Loucy (cell line): ENCODE results near the gene SFRP2.

Source experiments
- H2AFZ ChIP-seq: fragments of 200-600 bp; sonication (generic); 2 replicates; pipeline ENCODE4 v1.6.0; 2016; ENCODE audit warnings: antibody characterized with exemption, mild to moderate bottlenecking, low read length, moderate library complexity
- H3F3A ChIP-seq: fragments of 200-600 bp; 2 replicates; pipeline ENCODE4 v1.6.0; 2016; ENCODE audit warnings: antibody characterized with exemption, low read depth, mild to moderate bottlenecking
- H3K27me3 ChIP-seq: fragments of 200-600 bp; sonication (generic); 2 replicates; pipeline ENCODE4 v1.6.1; 2014; ENCODE audit warnings: low read length, mild to moderate bottlenecking; ENCODE audit not compliant: insufficient read depth, poor library complexity, severe bottlenecking
- H3K36me3 ChIP-seq: fragments of 200-600 bp; sonication (generic); 2 replicates; pipeline ENCODE4 v1.6.1; 2016; ENCODE audit warnings: low read length; ENCODE audit not compliant: insufficient read depth
- H3K4me1 ChIP-seq: fragments of 200-600 bp; sonication (generic); 2 replicates; pipeline ENCODE4 v1.5.1; 2014; ENCODE audit warnings: low read length, mild to moderate bottlenecking; ENCODE audit not compliant: insufficient read depth, poor library complexity, severe bottlenecking
- H3K4me2 ChIP-seq: fragments of 200-600 bp; sonication (generic); 2 replicates; pipeline ENCODE4 v1.6.0; 2014; ENCODE audit warnings: antibody characterized with exemption, low read length, low read depth, mild to moderate bottlenecking; ENCODE audit not compliant: poor library complexity, severe bottlenecking
- H3K4me3 ChIP-seq: fragments of 200-600 bp; sonication (generic); 2 replicates; pipeline ENCODE4 v1.5.1; 2014; ENCODE audit warnings: low read length, mild to moderate bottlenecking, mixed read lengths; ENCODE audit not compliant: poor library complexity, severe bottlenecking
- H3K79me2 ChIP-seq: fragments of 200-600 bp; sonication (generic); 2 replicates; pipeline ENCODE4 v1.6.1; 2014; ENCODE audit warnings: low read length; ENCODE audit not compliant: insufficient read depth
- H3K9ac ChIP-seq: fragments of 200-600 bp; sonication (generic); 2 replicates; pipeline ENCODE4 v1.6.0; 2014; ENCODE audit warnings: mild to moderate bottlenecking, low read depth, low read length, moderate library complexity; ENCODE audit not compliant: poor library complexity, severe bottlenecking
- H3K9me2 ChIP-seq: fragments of 200-600 bp; sonication (generic); replicated peaks from 2 replicates; pipeline ENCODE4 v1.6.1; 2016; ENCODE audit warnings: low read depth, low read length, mixed read lengths
- H3K9me3 ChIP-seq: fragments of 200-600 bp; sonication (generic); 2 replicates; pipeline ENCODE4 v1.6.1; 2014; ENCODE audit warnings: mild to moderate bottlenecking, antibody characterized with exemption, low read length, low read depth; ENCODE audit not compliant: insufficient read depth
- H4K20me1 ChIP-seq: fragments of 200-600 bp; sonication (generic); 2 replicates; pipeline ENCODE4 v1.6.0; 2014; ENCODE audit warnings: antibody characterized with exemption, low read length, mild to moderate bottlenecking; ENCODE audit not compliant: insufficient read depth, poor library complexity, severe bottlenecking
- CTCF ChIP-seq: fragments of 200-600 bp; sonication (generic); conservative IDR thresholded peaks from 2 replicates; pipeline ENCODE4 v1.5.1; 2014; ENCODE audit warnings: mild to moderate bottlenecking, antibody characterized with exemption, low read length
- EZH2phosphoT487 ChIP-seq: fragments of 200-600 bp; IDR thresholded peaks from 2 replicates; pipeline ENCODE4 v1.6.1; 2018; ENCODE audit warnings: antibody characterized with exemption, mild to moderate bottlenecking, moderate library complexity, borderline replicate concordance

Gene SFRP2

GRCh38 chr4:153777421-153777820, 11.5 kb downstream of the SFRP2 start:
- Histone ChIP-seq H3K4me3 (no peak overlapping the region), H3F3A (no peaks in the 10 kb centered on the region), H3K4me2 (no peak overlapping the region), H3K9ac (no peak overlapping the region), H3K9me2 (no peaks in the 10 kb centered on the region), H3K79me2 (no peaks in the 10 kb centered on the region), H3K4me1 (peaks cover 27% of the 10 kb centered on the region), H3K27me3 (no peaks in the 10 kb centered on the region), H2AFZ (no peak overlapping the region), H4K20me1 (no peaks in the 10 kb centered on the region), H3K9me3 (no peaks in the 10 kb centered on the region), H3K36me3 (no peaks in the 10 kb centered on the region)
- no peak for TF ChIP-seq CTCF
- TF ChIP-seq EZH2phosphoT487 = no peak

GRCh38 chr4:153776601-153777000, 12.3 kb downstream of the SFRP2 start:
- Histone ChIP-seq H3K9me2 (no peaks in the 10 kb centered on the region), H3K79me2 (no peaks in the 10 kb centered on the region), H4K20me1 (no peaks in the 10 kb centered on the region), H3K4me1 (peaks cover 19% of the 10 kb centered on the region), H2AFZ (no peak overlapping the region), H3K36me3 (no peaks in the 10 kb centered on the region), H3F3A (no peaks in the 10 kb centered on the region), H3K4me3 (no peak overlapping the region), H3K9me3 (no peaks in the 10 kb centered on the region), H3K9ac (no peak overlapping the region), H3K4me2 (no peak overlapping the region), H3K27me3 (no peaks in the 10 kb centered on the region)
- no peak for TF ChIP-seq CTCF
- no peak for TF ChIP-seq EZH2phosphoT487

- TF ChIP-seq CTCF (peak; percentile 66), EZH2phosphoT487 (no peak)
- Histone ChIP-seq H3K9me2 (no peaks in the 10 kb centered on the region), H3K9me3 (no peaks in the 10 kb centered on the region), H3K36me3 (no peaks in the 10 kb centered on the region), H3K4me1 (no peaks in the 10 kb centered on the region), H3F3A (no peaks in the 10 kb centered on the region), H3K79me2 (no peaks in the 10 kb centered on the region), H3K4me2 (no peak overlapping the region), H3K9ac (no peak overlapping the region), H3K27me3 (no peaks in the 10 kb centered on the region), H4K20me1 (no peaks in the 10 kb centered on the region), H2AFZ (no peak overlapping the region), H3K4me3 (no peak overlapping the region)
Measured at GRCh38 chr4:153773236-153773690, 15.6 kb downstream of the SFRP2 start.
